ENCODE data around the gene PITPNM3.

DNA sequence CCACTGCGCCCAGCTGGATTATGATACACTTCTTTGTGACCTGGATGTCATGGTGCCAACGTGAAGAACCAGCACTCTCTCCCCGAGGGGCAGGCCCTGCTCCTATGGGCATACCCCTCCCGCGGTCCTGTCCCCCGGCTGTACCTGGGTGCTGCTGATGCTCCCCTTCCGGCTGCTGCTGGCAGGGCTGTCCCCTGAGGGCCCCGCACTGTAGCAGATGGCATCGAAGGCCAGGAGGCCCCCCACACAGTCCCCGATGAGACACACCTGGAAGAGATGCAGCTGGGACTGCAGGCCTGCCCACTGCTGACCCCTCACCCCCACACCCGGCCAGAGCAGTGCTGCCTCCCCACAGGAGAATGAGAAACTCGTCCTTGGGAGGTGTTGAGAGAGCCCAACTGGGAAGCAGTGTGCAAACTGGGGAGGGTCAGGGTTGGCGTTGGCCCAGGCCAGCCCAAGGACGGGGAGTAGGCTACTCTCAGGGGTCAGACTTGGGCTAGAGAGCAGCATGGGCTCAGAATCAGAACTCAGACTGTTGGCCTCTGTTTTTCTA, 78.4 kb downstream of the PITPNM3 start:
- TF ChIP-seq, protein P1, sequence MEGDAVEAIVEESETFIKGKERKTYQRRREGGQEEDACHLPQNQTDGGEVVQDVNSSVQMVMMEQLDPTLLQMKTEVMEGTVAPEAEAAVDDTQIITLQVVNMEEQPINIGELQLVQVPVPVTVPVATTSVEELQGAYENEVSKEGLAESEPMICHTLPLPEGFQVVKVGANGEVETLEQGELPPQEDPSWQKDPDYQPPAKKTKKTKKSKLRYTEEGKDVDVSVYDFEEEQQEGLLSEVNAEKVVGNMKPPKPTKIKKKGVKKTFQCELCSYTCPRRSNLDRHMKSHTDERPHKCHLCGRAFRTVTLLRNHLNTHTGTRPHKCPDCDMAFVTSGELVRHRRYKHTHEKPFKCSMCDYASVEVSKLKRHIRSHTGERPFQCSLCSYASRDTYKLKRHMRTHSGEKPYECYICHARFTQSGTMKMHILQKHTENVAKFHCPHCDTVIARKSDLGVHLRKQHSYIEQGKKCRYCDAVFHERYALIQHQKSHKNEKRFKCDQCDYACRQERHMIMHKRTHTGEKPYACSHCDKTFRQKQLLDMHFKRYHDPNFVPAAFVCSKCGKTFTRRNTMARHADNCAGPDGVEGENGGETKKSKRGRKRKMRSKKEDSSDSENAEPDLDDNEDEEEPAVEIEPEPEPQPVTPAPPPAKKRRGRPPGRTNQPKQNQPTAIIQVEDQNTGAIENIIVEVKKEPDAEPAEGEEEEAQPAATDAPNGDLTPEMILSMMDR (conservative IDR thresholded peaks at IDR 0.05 in 1 of 2, IDR thresholded peaks at IDR 0.05 in 1 of 2; ENCODE audit: low read depth in 1 of 2, low read length in 2 of 2), result no peak
- no peak for TF ChIP-seq EZH2 (IDR thresholded peaks at IDR 0.05; ENCODE audit: low read length, missing control alignments)

Measured in fibroblast of lung (primary cell).